ENCODE data around the gene SERGEF. TPM values are rescaled to one million over a fixed set of nuclear protein-coding genes. Genes with fewer than 3 reads are reported as not detected.

The SERGEF gene
- total and polyA plus RNA-seq, 2 of the 4 experiments (the other 2 are of a cell fraction) = 12.2 to 18.1 TPM

- Histone ChIP-seq H4K8ac (ENCODE audit: low read depth in 2 of 2, low read length in 2 of 2) (no peak overlapping the region), H2AK9ac (replicated peaks; ENCODE audit: low read depth, low read length, poor library complexity) (no peak overlapping the region), H2BK5ac (ENCODE audit: low read depth, low read length, poor library complexity, severe bottlenecking) (no peak overlapping the region), H3K79me1 (ENCODE audit: low read depth in 1 of 2, low read length in 2 of 2) (no peaks in the 10 kb centered on the region), H3K23ac (ENCODE audit: low read depth, low read length) (no peak overlapping the region), H2AK5ac (ENCODE audit: low read depth, low read length) (no peak overlapping the region), H3K9ac (ENCODE audit: low read depth, low read length) (no peak overlapping the region), H3K36me3 (ENCODE audit: control insufficient read depth, insufficient read depth, low read length) (no peaks in the 10 kb centered on the region), H2BK20ac (ENCODE audit: low read depth, low read length) (no peak overlapping the region), H3K18ac (ENCODE audit: low read depth, low read length) (no peak overlapping the region), H3K4me1 (ENCODE audit: control insufficient read depth, insufficient read depth, low read length) (peaks cover 6% of the 10 kb centered on the region), H3K4ac (ENCODE audit: low read depth, low read length) (no peak overlapping the region), H3K4me3 (ENCODE audit: insufficient read depth, low read depth, low read length) (no peak overlapping the region), H3K9me3 (ENCODE audit: control insufficient read depth, insufficient read depth, low read length) (no peaks in the 10 kb centered on the region), H4K20me1 (ENCODE audit: insufficient read depth, low read length) (peaks cover 3% of the 10 kb centered on the region; the same call in 1 of the 2 replicates), H3K4me2 (ENCODE audit: low read depth, low read length) (no peak overlapping the region), H2AFZ (replicated peaks; ENCODE audit: low read length, poor library complexity) (no peak overlapping the region), H3K27ac (ENCODE audit: insufficient read depth, low read length) (no peak overlapping the region), H4K5ac (ENCODE audit: low read depth, low read length) (no peak overlapping the region), H3K9me1 (ENCODE audit: insufficient read depth, low read length) (peaks cover 4% of the 10 kb centered on the region; the same call in 1 of the 2 replicates), H3K14ac (replicated peaks; ENCODE audit: low read depth, low read length) (no peak overlapping the region), H2BK15ac (ENCODE audit: low read depth, low read length) (no peak overlapping the region), H3K27me3 (ENCODE audit: control insufficient read depth, insufficient read depth, low read length) (no peaks in the 10 kb centered on the region), H4K91ac (ENCODE audit: insufficient read depth, low read depth, low read length) (no peak overlapping the region), H2BK120ac (ENCODE audit: low read depth, low read length) (no peak overlapping the region), H3K56ac (ENCODE audit: extremely low read depth, insufficient read depth, low read length) (no peak overlapping the region)
- TF ChIP-seq USF2 (IDR thresholded peaks at IDR 0.05; ENCODE audit: low read depth, low read length) (no peak), RFX5 (IDR thresholded peaks at IDR 0.05; ENCODE audit: low read depth, low read length) (no peak), SMC3 (IDR thresholded peaks at IDR 0.05; ENCODE audit: low read depth, low read length) (no peak), NFE2L2 (IDR thresholded peaks at IDR 0.05; ENCODE audit: low read depth, low read length) (no peak), FOS (IDR thresholded peaks at IDR 0.05; ENCODE audit: low read depth, low read length) (no peak), POLR2A (IDR thresholded peaks at IDR 0.05; ENCODE audit: low read depth, low read length) (no peak), CTCF (conservative IDR thresholded peaks at IDR 0.05; ENCODE audit: low read depth, low read length) (no peak), MAZ (IDR thresholded peaks at IDR 0.05; ENCODE audit: borderline replicate concordance, low read depth, low read length) (no peak), RAD21 (IDR thresholded peaks at IDR 0.05; ENCODE audit: low read length) (no peak), RCOR1 (IDR thresholded peaks at IDR 0.05; ENCODE audit: insufficient replicate concordance, low read length) (no peak), CHD1 (IDR thresholded peaks at IDR 0.05; ENCODE audit: low read depth, low read length) (no peak), MAFK (IDR thresholded peaks at IDR 0.05; ENCODE audit: low read depth, low read length) (no peak), CEBPB (IDR thresholded peaks at IDR 0.05; ENCODE audit: low read depth, low read length) (no peak), BHLHE40 (IDR thresholded peaks at IDR 0.05; ENCODE audit: low read depth, low read length) (no peak), MXI1 (IDR thresholded peaks at IDR 0.05; ENCODE audit: borderline replicate concordance, low read depth, low read length) (no peak), ELK1 (IDR thresholded peaks at IDR 0.05; ENCODE audit: borderline replicate concordance, low read depth, low read length) (no peak)
- ATAC-seq (ENCODE audit: low read depth) = no peak
- dilution Hi-C loops (cut with HindIII; ENCODE audit: low sequenced_read_pairs, unreplicated experiment) = no loop called here
- ChIA-PET POLR2A (ENCODE audit: unreplicated experiment) (no interaction called here), CTCF (no interaction called here)
- WGBS, 2 experiments (ENCODE audit: extremely low coverage in 2 of 2, insufficient read length in 1 of 2) = no CpG with 5 or more reads among the region's 1 CpG
- DNase-seq = no peak
- intact Hi-C loops (cut with micrococcal nuclease) = no loop called here
- no TSS peak for BruUV-seq (replicated peaks)
- in situ Hi-C loops (cut with MboI; ENCODE audit: low sequenced_read_pairs) = no loop called here
These were observed 181.6 kb downstream of the SERGEF start for GRCh38 chr11:17831228-17831627.

All from IMR-90 (cell line).